Astrocyte (in vitro differentiated cells and primary cell): Measurements from ENCODE around the gene FBXL13. TPM values are rescaled to one million over a fixed set of nuclear protein-coding genes. Genes with fewer than 3 reads are reported as not detected.

Source experiments
- DNase-seq: peaks from one replicate; pipeline ENCODE4 v3.0.0-alpha.2; 2010; ENCODE audit warnings: low read depth
- FAIRE-seq: peaks from 2 replicates; lab custom pipeline; 2011; peaks lifted over from hg19 to GRCh38; lab: Jason Lieb, UNC
- H2AFZ ChIP-seq: 2 replicates; pipeline ENCODE4 v1.6.0; 2012; ENCODE audit warnings: low read depth, low read length, inconsistent platforms
- H3K27ac ChIP-seq: 2 replicates; pipeline ENCODE4 v1.5.1; 2011; ENCODE audit warnings: low read depth, low read length, inconsistent platforms
- H3K27me3 ChIP-seq: 2 replicates; pipeline ENCODE4 v1.6.0; 2011; ENCODE audit warnings: low read length, inconsistent platforms; ENCODE audit not compliant: insufficient read depth
- H3K36me3 ChIP-seq: 2 replicates; pipeline ENCODE4 v1.5.1; 2011; ENCODE audit warnings: low read length, inconsistent platforms; ENCODE audit not compliant: insufficient read depth
- H3K4me1 ChIP-seq: 2 replicates; pipeline ENCODE4 v1.5.1; 2011; ENCODE audit warnings: low read length, inconsistent platforms; ENCODE audit not compliant: insufficient read depth
- H3K4me2 ChIP-seq: 2 replicates; pipeline ENCODE4 v1.6.0; 2012; ENCODE audit warnings: low read length, inconsistent platforms
- H3K4me3 ChIP-seq: 2 replicates; pipeline ENCODE4 v1.5.1; 2011; ENCODE audit warnings: low read depth, mild to moderate bottlenecking, low read length, inconsistent platforms; ENCODE audit not compliant: insufficient read depth
- H3K79me2 ChIP-seq: 2 replicates; pipeline ENCODE4 v1.6.0; 2012; ENCODE audit warnings: mild to moderate bottlenecking, low read length, inconsistent platforms; ENCODE audit not compliant: insufficient read depth
- H3K9ac ChIP-seq: 2 replicates; pipeline ENCODE4 v1.6.0; 2012; ENCODE audit warnings: mild to moderate bottlenecking, low read length, inconsistent platforms
- H3K9me3 ChIP-seq: 2 replicates; pipeline ENCODE4 v1.5.1; 2012; ENCODE audit warnings: low read depth, mild to moderate bottlenecking, low read length, inconsistent platforms; ENCODE audit not compliant: insufficient read depth
- H4K20me1 ChIP-seq: 2 replicates; pipeline ENCODE4 v1.6.0; 2012; ENCODE audit warnings: low read length, inconsistent platforms; ENCODE audit not compliant: insufficient read depth
- H3K27ac Mint-ChIP-seq: one replicate; pipeline ENCODE4 v1.8.0; 2021; ENCODE audit warnings: mild to moderate bottlenecking, mixed read lengths; ENCODE audit not compliant: unreplicated experiment
- H3K27me3 Mint-ChIP-seq: one replicate; pipeline ENCODE4 v1.8.0; 2021; ENCODE audit warnings: low read depth, mixed read lengths; ENCODE audit not compliant: unreplicated experiment
- H3K36me3 Mint-ChIP-seq: one replicate; pipeline ENCODE4 v1.8.0; 2021; ENCODE audit warnings: low read depth, mixed read lengths; ENCODE audit not compliant: unreplicated experiment
- H3K4me1 Mint-ChIP-seq: one replicate; pipeline ENCODE4 v1.8.0; 2021; ENCODE audit warnings: low read depth, mixed read lengths; ENCODE audit not compliant: unreplicated experiment
- H3K4me3 Mint-ChIP-seq: one replicate; pipeline ENCODE4 v1.8.0; 2021; ENCODE audit warnings: mild to moderate bottlenecking, moderate library complexity, mixed read lengths; ENCODE audit not compliant: unreplicated experiment
- H3K9me3 Mint-ChIP-seq: one replicate; pipeline ENCODE4 v1.8.0; 2021; ENCODE audit warnings: mild to moderate bottlenecking, mixed read lengths; ENCODE audit not compliant: unreplicated experiment
- EZH2 ChIP-seq: IDR thresholded peaks from 2 replicates; pipeline ENCODE4 v1.6.1; 2012; ENCODE audit warnings: mild to moderate bottlenecking, low read length, inconsistent platforms; ENCODE audit not compliant: insufficient read depth
- total RNA-seq: library from RNA; stranded (reverse); gene quantifications from 2 replicates; pipeline ENCODE4 v1.2.1, GENCODE V29; 2021
- TF ChIP-seq, protein P1 (sequence below): IDR thresholded peaks from 2 replicates; pipeline ENCODE4 v1.5.1; 2011; ENCODE audit warnings: low read depth, mild to moderate bottlenecking, inconsistent platforms, low read length, moderate library complexity; ENCODE audit not compliant: insufficient read depth

The FBXL13 gene
- total RNA-seq, 1 donor from 2014 or later = 1.2 TPM

DNA sequence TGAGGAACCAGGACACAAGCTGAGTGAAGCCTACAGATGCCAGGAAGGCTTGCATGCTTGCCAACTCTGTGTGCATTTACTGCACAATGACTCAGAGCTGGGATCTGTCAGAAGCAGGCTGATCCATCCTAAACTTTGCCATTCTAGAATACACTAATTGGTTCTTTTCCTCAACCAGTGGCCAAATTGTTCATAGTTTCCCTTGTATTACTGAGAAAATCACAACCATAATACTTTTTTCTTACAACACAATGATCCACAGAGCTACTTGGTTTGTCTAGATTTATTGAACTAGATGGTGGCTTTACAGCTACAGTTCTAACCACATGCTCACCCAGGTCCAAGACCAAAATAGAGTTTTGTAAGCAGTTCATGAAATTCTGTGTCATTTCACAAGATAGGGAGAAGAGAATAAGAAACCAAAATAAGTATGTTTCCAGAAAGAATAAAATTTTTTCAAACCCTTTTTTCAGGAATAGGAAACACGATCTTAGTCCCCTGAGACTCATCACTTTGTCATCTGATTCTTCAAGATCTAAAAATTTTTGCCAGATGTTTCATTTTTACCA is 182.8 kb downstream of the FBXL13 start:
- no peak overlapping the region for H2AFZ ChIP-seq
- peaks cover 32% of the 10 kb centered on the region for H3K4me1 ChIP-seq
- Mint-ChIP-seq H3K36me3 (no peaks in the 10 kb centered on the region), H3K4me3 (no peak overlapping the region), H3K27ac (peak overlapping the region; percentile 75), H3K27me3 (no peaks in the 10 kb centered on the region), H3K4me1 (peaks cover 24% of the 10 kb centered on the region), H3K9me3 (peaks cover 6% of the 10 kb centered on the region)
- no peaks in the 10 kb centered on the region for H3K79me2 ChIP-seq
- no peak for TF ChIP-seq EZH2
- TF ChIP-seq, protein P1, sequence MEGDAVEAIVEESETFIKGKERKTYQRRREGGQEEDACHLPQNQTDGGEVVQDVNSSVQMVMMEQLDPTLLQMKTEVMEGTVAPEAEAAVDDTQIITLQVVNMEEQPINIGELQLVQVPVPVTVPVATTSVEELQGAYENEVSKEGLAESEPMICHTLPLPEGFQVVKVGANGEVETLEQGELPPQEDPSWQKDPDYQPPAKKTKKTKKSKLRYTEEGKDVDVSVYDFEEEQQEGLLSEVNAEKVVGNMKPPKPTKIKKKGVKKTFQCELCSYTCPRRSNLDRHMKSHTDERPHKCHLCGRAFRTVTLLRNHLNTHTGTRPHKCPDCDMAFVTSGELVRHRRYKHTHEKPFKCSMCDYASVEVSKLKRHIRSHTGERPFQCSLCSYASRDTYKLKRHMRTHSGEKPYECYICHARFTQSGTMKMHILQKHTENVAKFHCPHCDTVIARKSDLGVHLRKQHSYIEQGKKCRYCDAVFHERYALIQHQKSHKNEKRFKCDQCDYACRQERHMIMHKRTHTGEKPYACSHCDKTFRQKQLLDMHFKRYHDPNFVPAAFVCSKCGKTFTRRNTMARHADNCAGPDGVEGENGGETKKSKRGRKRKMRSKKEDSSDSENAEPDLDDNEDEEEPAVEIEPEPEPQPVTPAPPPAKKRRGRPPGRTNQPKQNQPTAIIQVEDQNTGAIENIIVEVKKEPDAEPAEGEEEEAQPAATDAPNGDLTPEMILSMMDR = no peak
- FAIRE-seq = peak; percentile 82
- no peaks in the 10 kb centered on the region for H3K27me3 ChIP-seq
- no peak overlapping the region for H3K4me3 ChIP-seq
- H3K36me3 ChIP-seq = no peaks in the 10 kb centered on the region
- H3K4me2 ChIP-seq = peak overlapping the region; percentile 62
- H3K9ac ChIP-seq = peak overlapping the region; percentile 64
- peak; percentile 92 for DNase-seq
- no peaks in the 10 kb centered on the region for H4K20me1 ChIP-seq
- no peaks in the 10 kb centered on the region for H3K9me3 ChIP-seq
- peak overlapping the region; percentile 84 for H3K27ac ChIP-seq

DNA sequence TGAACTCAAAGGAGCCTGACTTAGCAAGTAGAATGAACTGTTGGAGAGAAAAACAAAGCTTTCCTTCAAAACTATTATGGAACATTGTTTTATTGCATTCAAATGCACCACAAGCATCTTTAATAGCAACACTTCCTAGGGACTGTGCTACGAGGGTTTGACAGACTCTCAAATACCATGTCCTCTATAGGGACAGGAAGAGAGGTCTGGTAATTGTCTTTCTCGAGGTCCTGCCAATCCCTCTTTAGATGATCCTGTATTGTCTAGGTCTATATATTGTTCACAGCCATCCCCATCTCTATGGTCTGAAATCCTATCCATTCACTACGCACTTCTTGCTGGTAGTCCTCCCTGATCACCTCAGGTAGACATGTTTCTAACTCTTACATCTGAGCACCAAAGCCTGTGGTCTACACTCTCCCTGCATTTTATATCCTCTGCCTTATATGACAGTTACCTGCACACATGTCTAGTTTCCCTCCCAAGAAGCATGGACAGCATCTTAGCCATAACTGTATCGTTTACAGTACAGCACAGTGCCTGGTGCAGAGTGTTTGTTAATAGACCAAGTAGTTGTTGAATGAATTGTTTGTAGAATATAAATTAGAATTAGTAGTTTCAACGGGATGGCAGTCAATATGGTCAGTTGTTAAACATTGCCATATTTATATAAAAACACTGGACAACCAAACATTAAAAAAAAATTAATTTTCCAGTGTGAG is 183.5 kb downstream of the FBXL13 start:
- H3K27me3 ChIP-seq = no peaks in the 10 kb centered on the region
- H3K27ac Mint-ChIP-seq = peak overlapping the region; percentile 2
- no peaks in the 10 kb centered on the region for H3K9me3 ChIP-seq
- no peak overlapping the region for H2AFZ ChIP-seq
- H3K9me3 Mint-ChIP-seq = peaks cover 6% of the 10 kb centered on the region
- no peak overlapping the region for H3K4me3 Mint-ChIP-seq
- peak overlapping the region; percentile 84 for H3K27ac ChIP-seq
- H3K27me3 Mint-ChIP-seq = no peaks in the 10 kb centered on the region
- FAIRE-seq (no peak), DNase-seq (no peak)
- H3K4me3 ChIP-seq = no peak overlapping the region
- no peaks in the 10 kb centered on the region for H3K79me2 ChIP-seq
- no peaks in the 10 kb centered on the region for H3K36me3 Mint-ChIP-seq
- H3K36me3 ChIP-seq = no peaks in the 10 kb centered on the region
- H3K4me2 ChIP-seq = peak overlapping the region; percentile 62
- peaks cover 32% of the 10 kb centered on the region for H3K4me1 ChIP-seq
- peaks cover 22% of the 10 kb centered on the region for H3K4me1 Mint-ChIP-seq
- H4K20me1 ChIP-seq = no peaks in the 10 kb centered on the region
- TF ChIP-seq EZH2 = no peak
- TF ChIP-seq, protein P1 = no peak
- peak overlapping the region; percentile 70 for H3K9ac ChIP-seq
